Endothelial cell of umbilical vein (primary cell): Measurements from ENCODE around the gene RFLNA.

Source experiments
- EZH2 ChIP-seq: IDR thresholded peaks from 2 replicates; pipeline ENCODE4 v1.6.1; 2012; ENCODE audit warnings: borderline replicate concordance, low read depth, mild to moderate bottlenecking, moderate library complexity, low read length, inconsistent platforms; ENCODE audit not compliant: severe bottlenecking
- FOS ChIP-seq: IDR thresholded peaks from 2 replicates; pipeline ENCODE4 v1.6.1; 2011; ENCODE audit warnings: mild to moderate bottlenecking, low read length, moderate library complexity, borderline replicate concordance; ENCODE audit not compliant: insufficient read depth
- POLR2A ChIP-seq: IDR thresholded peaks from 2 replicates; pipeline ENCODE4 v1.6.1; 2012; ENCODE audit warnings: low read depth, mild to moderate bottlenecking, control low read depth, low read length
- POLR2AphosphoS5 ChIP-seq: IDR thresholded peaks from 2 replicates; pipeline ENCODE4 v1.6.1; 2012; ENCODE audit warnings: low read depth, mild to moderate bottlenecking, control low read depth, low read length, moderate library complexity; ENCODE audit not compliant: insufficient read depth
- TF ChIP-seq, protein P1 (sequence below), 2 donors: IDR thresholded peaks; 1 replicate in 1 of 2; 2 replicates in 1 of 2; pipeline ENCODE4 v1.5.1; 2011; ENCODE audit warnings: low read length in 2 of 2, mild to moderate bottlenecking in 2 of 2, moderate library complexity in 2 of 2, control low read depth in 1 of 2, inconsistent platforms in 1 of 2, low read depth in 1 of 2; ENCODE audit not compliant: insufficient read depth in 1 of 2; ENCODE audit errors: extremely low read depth in 1 of 2
- TF ChIP-seq, protein P2 (sequence below): IDR thresholded peaks from 2 replicates; pipeline ENCODE4 v1.6.1; 2011; ENCODE audit not compliant: insufficient read depth, insufficient read length

DNA sequence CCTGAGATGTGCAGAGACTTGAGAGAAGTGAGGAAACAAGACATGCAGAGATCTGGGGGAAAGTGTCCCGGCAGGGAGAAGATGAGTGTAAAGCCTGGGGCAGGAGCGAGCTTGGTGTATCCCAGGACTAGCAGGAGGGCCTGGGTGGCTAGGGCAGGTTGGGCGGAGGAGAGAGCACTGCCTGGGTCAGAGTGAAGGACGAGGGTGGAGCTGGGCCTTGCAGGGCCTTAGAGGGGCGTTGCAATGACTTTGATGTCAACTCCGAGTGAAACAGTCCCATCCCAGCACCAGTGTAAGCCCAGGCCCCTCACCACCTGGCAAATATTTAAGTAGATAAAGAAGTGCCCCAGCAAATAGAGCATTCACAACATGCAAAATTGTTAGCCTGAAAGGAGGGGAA lies 24.2 kb upstream of the RFLNA start:
- TF ChIP-seq, protein P1, sequence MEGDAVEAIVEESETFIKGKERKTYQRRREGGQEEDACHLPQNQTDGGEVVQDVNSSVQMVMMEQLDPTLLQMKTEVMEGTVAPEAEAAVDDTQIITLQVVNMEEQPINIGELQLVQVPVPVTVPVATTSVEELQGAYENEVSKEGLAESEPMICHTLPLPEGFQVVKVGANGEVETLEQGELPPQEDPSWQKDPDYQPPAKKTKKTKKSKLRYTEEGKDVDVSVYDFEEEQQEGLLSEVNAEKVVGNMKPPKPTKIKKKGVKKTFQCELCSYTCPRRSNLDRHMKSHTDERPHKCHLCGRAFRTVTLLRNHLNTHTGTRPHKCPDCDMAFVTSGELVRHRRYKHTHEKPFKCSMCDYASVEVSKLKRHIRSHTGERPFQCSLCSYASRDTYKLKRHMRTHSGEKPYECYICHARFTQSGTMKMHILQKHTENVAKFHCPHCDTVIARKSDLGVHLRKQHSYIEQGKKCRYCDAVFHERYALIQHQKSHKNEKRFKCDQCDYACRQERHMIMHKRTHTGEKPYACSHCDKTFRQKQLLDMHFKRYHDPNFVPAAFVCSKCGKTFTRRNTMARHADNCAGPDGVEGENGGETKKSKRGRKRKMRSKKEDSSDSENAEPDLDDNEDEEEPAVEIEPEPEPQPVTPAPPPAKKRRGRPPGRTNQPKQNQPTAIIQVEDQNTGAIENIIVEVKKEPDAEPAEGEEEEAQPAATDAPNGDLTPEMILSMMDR (IDR thresholded peaks at IDR 0.05; ENCODE audit: extremely low read depth in 1 of 2, insufficient read depth in 1 of 2, low read depth in 1 of 2, low read length in 2 of 2): no peak
- TF ChIP-seq POLR2A (no peak), POLR2AphosphoS5 (no peak), EZH2 (no peak), FOS (no peak)
- TF ChIP-seq, protein P2, sequence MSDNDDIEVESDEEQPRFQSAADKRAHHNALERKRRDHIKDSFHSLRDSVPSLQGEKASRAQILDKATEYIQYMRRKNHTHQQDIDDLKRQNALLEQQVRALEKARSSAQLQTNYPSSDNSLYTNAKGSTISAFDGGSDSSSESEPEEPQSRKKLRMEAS: no peak
